Activated B cell treated with CpG ODN at 0.5 μM for 24 hours (primary cell): ENCODE measurements around the gene C1QL1. TPM values are rescaled to one million over a fixed set of nuclear protein-coding genes. Genes with fewer than 3 reads are reported as not detected.

Source experiments
- ATAC-seq: fragments of 200-7000 bp; cut with Tn5 transposase; one replicate; pipeline ENCODE4 v1.10.0; 2021; ENCODE audit warnings: low read depth, mild to moderate bottlenecking, moderate library complexity
- CTCF ChIA-PET: fragments of 350-600 bp; sonication (Branson Sonifier 250); formaldehyde crosslinking; loops from one replicate; lab custom pipeline; 2021; ENCODE audit warnings: antibody characterized with exemption; lab: Charles Lee
- POLR2A ChIA-PET: fragments of 350-600 bp; sonication (Branson Sonifier 250); formaldehyde crosslinking; loops from one replicate; lab custom pipeline; 2021; ENCODE audit warnings: antibody characterized with exemption; lab: Charles Lee
- DNase-seq: peaks from one replicate; pipeline ENCODE4 v3.0.0; 2022
- H3K27ac Mint-ChIP-seq: one replicate; pipeline ENCODE4 v1.8.0; 2020; ENCODE audit warnings: mixed read lengths
- H3K27me3 Mint-ChIP-seq: one replicate; pipeline ENCODE4 v1.8.0; 2021; ENCODE audit warnings: mixed read lengths
- H3K36me3 Mint-ChIP-seq: one replicate; pipeline ENCODE4 v1.8.0; 2021; ENCODE audit warnings: low read depth, mixed read lengths
- H3K4me1 Mint-ChIP-seq: one replicate; pipeline ENCODE4 v1.8.0; 2021; ENCODE audit warnings: mixed read lengths
- H3K4me3 Mint-ChIP-seq: one replicate; pipeline ENCODE4 v1.8.0; 2020; ENCODE audit warnings: mild to moderate bottlenecking, mixed read lengths
- H3K9me3 Mint-ChIP-seq: one replicate; pipeline ENCODE4 v1.8.0; 2020; ENCODE audit warnings: mixed read lengths
- intact Hi-C: fragments of 100-400 bp; cut with micrococcal nuclease; formaldehyde crosslinking; loops from one replicate; pipeline ENCODE4 v1.15.1; 2024
- total RNA-seq: library from RNA; stranded (reverse); gene quantifications from 2 replicates; pipeline ENCODE4 v1.2.3, GENCODE V29; 2022
- TF ChIP-seq, protein P1 (sequence below): fragments of 200-600 bp; IDR thresholded peaks from one replicate; pipeline ENCODE4 v1.8.0; 2022; ENCODE audit warnings: antibody characterized with exemption, mild to moderate bottlenecking

Gene C1QL1
- total RNA-seq, 1 donor from 2014 or later: not detected

DNA sequence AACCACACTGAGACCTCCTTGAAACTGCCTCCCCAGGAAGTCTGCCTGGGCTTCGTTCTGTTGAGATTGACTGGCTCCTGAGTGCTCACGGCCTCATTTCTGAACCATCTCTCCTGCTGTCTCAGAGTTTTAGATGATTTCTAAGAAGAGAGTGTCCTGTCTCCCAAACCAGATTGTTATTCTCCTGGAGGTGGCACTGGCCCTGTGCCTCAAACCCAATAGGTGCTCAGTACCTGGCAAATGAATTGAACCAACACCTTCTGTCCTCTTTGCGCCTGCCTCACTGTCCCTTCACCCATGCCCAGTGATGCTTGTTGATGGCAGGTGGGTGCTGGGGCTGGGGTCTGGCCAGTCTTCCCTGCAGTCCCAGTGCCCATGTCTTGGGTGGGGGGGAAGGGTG lies 36.3 kb upstream of the C1QL1 start:
- ATAC-seq: no peak
- TF ChIP-seq, protein P1, sequence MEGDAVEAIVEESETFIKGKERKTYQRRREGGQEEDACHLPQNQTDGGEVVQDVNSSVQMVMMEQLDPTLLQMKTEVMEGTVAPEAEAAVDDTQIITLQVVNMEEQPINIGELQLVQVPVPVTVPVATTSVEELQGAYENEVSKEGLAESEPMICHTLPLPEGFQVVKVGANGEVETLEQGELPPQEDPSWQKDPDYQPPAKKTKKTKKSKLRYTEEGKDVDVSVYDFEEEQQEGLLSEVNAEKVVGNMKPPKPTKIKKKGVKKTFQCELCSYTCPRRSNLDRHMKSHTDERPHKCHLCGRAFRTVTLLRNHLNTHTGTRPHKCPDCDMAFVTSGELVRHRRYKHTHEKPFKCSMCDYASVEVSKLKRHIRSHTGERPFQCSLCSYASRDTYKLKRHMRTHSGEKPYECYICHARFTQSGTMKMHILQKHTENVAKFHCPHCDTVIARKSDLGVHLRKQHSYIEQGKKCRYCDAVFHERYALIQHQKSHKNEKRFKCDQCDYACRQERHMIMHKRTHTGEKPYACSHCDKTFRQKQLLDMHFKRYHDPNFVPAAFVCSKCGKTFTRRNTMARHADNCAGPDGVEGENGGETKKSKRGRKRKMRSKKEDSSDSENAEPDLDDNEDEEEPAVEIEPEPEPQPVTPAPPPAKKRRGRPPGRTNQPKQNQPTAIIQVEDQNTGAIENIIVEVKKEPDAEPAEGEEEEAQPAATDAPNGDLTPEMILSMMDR: no peak
- POLR2A ChIA-PET: no interaction called here
- H3K4me1 Mint-ChIP-seq: no peaks in the 10 kb centered on the region
- no peaks in the 10 kb centered on the region for H3K9me3 Mint-ChIP-seq
- H3K4me3 Mint-ChIP-seq: no peak overlapping the region
- peaks cover 15% of the 10 kb centered on the region for H3K27me3 Mint-ChIP-seq
- no peak for DNase-seq
- intact Hi-C loops: no loop called here
- CTCF ChIA-PET: no interaction called here
- H3K27ac Mint-ChIP-seq: no peak overlapping the region
- H3K36me3 Mint-ChIP-seq: no peaks in the 10 kb centered on the region

DNA sequence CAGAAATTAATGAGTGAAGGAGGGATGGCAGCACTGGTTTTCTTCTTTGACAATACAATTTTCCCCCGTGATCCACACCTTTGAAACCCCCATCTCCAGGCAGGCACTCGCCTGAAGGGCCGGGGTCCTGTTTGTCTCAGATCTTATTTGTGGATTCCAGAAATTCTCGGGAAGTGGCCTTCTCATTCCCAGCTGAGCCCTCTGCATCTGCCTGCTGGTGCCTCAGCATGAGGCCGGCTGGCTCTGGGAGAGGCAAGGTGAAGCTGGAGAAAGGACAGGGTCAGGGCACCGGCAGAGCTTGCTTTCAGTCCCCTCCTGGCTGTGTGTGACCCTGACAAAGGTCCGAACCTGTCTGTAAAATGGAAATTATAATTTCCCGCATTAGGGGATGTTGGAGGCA lies 35.8 kb upstream of the C1QL1 start:
- ChIA-PET POLR2A (no interaction called here), CTCF (no interaction called here)
- H3K27me3 Mint-ChIP-seq: peaks cover 17% of the 10 kb centered on the region
- H3K9me3 Mint-ChIP-seq: peaks cover 4% of the 10 kb centered on the region
- TF ChIP-seq, protein P1: no peak
- DNase-seq (no peak), ATAC-seq (no peak)
- no peak overlapping the region for H3K4me3 Mint-ChIP-seq
- no peak overlapping the region for H3K27ac Mint-ChIP-seq
- no peaks in the 10 kb centered on the region for H3K36me3 Mint-ChIP-seq
- intact Hi-C loops: no loop called here
- H3K4me1 Mint-ChIP-seq: no peaks in the 10 kb centered on the region

DNA sequence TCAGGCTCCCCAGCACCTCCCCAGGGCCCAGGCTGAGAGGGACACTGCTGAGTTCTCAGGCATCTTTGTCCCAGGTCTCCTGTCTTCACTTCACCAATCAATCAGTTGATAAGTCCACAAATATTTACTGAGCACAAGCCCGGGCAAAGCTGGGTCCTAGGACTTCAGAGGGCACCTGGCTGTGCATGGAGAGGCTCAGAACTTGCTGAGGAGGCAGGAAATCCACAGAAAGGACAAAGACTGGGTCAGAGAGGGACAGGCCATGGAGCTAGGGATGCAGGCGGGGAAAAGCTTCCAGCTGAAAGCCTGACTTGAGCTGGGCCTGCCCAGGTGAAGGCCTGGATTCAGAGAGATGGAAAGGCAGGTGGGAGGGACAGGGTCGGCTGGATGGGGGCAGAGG lies 33.2 kb upstream of the C1QL1 start:
- H3K36me3 Mint-ChIP-seq: no peaks in the 10 kb centered on the region
- ChIA-PET POLR2A (no interaction called here), CTCF (no interaction called here)
- peaks cover 5% of the 10 kb centered on the region for H3K9me3 Mint-ChIP-seq
- TF ChIP-seq, protein P1: no peak
- intact Hi-C loops: no loop called here
- H3K4me3 Mint-ChIP-seq: no peak overlapping the region
- ATAC-seq (no peak), DNase-seq (no peak)
- H3K27ac Mint-ChIP-seq: no peak overlapping the region
- peaks cover 18% of the 10 kb centered on the region for H3K27me3 Mint-ChIP-seq
- H3K4me1 Mint-ChIP-seq: no peaks in the 10 kb centered on the region

DNA sequence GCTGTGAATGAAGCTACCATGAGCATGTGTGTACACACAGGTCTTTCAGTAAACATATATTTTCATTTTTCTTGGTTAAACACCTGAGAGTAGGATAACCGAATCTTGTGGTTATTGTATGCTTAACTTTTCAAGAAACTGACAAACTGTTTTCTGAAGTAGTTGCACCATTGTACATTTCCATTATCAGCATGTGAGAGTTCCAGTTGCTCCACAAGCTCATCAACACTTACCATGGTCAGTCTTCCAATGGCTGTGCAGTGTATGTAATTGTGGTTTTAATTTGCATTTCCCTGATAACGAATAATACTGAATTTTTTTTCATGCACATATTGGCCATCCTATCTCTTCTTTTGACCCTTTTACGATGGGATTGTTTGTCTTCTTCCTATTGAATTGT lies 31.3 kb upstream of the C1QL1 start:
- no peak overlapping the region for H3K4me3 Mint-ChIP-seq
- H3K27me3 Mint-ChIP-seq: peaks cover 26% of the 10 kb centered on the region
- intact Hi-C loops: no loop called here
- TF ChIP-seq, protein P1: no peak
- ATAC-seq (no peak), DNase-seq (no peak)
- ChIA-PET CTCF (no interaction called here), POLR2A (no interaction called here)
- H3K4me1 Mint-ChIP-seq: no peaks in the 10 kb centered on the region
- H3K9me3 Mint-ChIP-seq: peaks cover 5% of the 10 kb centered on the region
- H3K27ac Mint-ChIP-seq: no peak overlapping the region
- H3K36me3 Mint-ChIP-seq: no peaks in the 10 kb centered on the region

DNA sequence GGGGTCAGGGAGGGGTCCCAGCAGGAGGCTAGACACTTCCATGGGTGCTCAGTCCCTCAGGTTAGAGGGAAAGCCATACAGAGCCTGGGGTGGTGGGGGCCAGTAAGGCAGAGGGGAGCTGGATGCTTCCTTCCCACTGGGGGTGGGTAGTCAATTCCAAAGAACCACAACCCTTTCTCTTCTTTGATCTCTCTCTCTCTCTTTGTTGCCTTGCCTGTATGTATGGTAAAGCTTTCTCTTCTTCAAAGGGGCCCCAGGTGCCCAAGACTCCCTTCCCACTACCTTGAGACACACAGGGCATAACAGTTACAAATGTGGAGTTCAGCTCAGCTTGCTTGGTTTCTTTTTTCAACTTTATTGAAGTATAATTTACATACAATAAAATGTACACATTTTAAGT lies 30.5 kb upstream of the C1QL1 start:
- Mint-ChIP-seq H3K4me3 (no peak overlapping the region), H3K4me1 (no peaks in the 10 kb centered on the region), H3K27ac (no peak overlapping the region), H3K9me3 (peaks cover 5% of the 10 kb centered on the region), H3K36me3 (no peaks in the 10 kb centered on the region), H3K27me3 (peaks cover 32% of the 10 kb centered on the region)
- CTCF ChIA-PET: no interaction called here
- no peak for DNase-seq
- TF ChIP-seq, protein P1: no peak
- intact Hi-C loops: no loop called here
- POLR2A ChIA-PET: interaction anchor here (0.6 kb wide), 1 partner anchor 540 kb away, joined by 6 read pairs; no protein-coding TSS in a partner anchor
- ATAC-seq: no peak
